NCI-H187 (cell line): ENCODE data around the gene PITPNM1.
"Not testable (repeated sequence)": the region's sequence is repeated elsewhere in the genome, so short reads cannot be mapped to it uniquely, and the experiment has no call there.

ENCODE experiments used
- DNase-seq, 2 experiments: peaks; one replicate each; lab custom pipeline; 2025; lab: John Stamatoyannopoulos, UW

Gene PITPNM1

GRCh38 chr11:67466367-67466766 lies 38.8 kb downstream of the PITPNM1 start:
- no peak for DNase-seq

- not testable (repeated sequence) for DNase-seq
Measured at GRCh38 chr11:67465530-67465929, 39.6 kb downstream of the PITPNM1 start.

GRCh38 chr11:67465189-67465510 lies 40.0 kb downstream of the PITPNM1 start:
- DNase-seq: no peak

- peak; percentile 71 to 79 for DNase-seq
Measured at GRCh38 chr11:67464411-67465188, 40.6 kb downstream of the PITPNM1 start.

- DNase-seq: no peak
Measured at GRCh38 chr11:67463680-67464410, 41.3 kb downstream of the PITPNM1 start.

- no peak for DNase-seq
Measured at GRCh38 chr11:67463186-67463585, 42.0 kb downstream of the PITPNM1 start.

GRCh38 chr11:67458266-67458665 lies 46.9 kb downstream of the PITPNM1 start:
- DNase-seq: no peak

GRCh38 chr11:67457453-67457852 lies 47.7 kb downstream of the PITPNM1 start:
- no peak for DNase-seq

GRCh38 chr11:67456068-67456705 lies 49.0 kb downstream of the PITPNM1 start:
- DNase-seq: no peak

GRCh38 chr11:67455054-67455453 lies 50.1 kb downstream of the PITPNM1 start, which contains the start of gene CABP4:
Gene CABP4, plus strand, starts transcription at chr11:67455354. Its CDS starts 70 bp downstream, at chr11:67455424.
- no peak for DNase-seq

GRCh38 chr11:67453816-67454732 lies 51.1 kb downstream of the PITPNM1 start:
- DNase-seq: no peak

- no peak for DNase-seq
Measured at GRCh38 chr11:67452141-67452952, 52.8 kb downstream of the PITPNM1 start, which contains the start of gene GPR152. Gene GPR152, minus strand, starts transcription at chr11:67452729. Its CDS starts 5 bp downstream, at chr11:67452724.

GRCh38 chr11:67451658-67451976 lies 53.5 kb downstream of the PITPNM1 start:
- DNase-seq: no peak

GRCh38 chr11:67450796-67451657 lies 54.1 kb downstream of the PITPNM1 start:
- no peak for DNase-seq

- no peak for DNase-seq
Measured at GRCh38 chr11:67449116-67449844, 55.9 kb downstream of the PITPNM1 start.

GRCh38 chr11:67448220-67448609 lies 56.9 kb downstream of the PITPNM1 start:
- no peak for DNase-seq

GRCh38 chr11:67445515-67445914 lies 59.6 kb downstream of the PITPNM1 start:
- DNase-seq: no peak

- no peak for DNase-seq
Measured at GRCh38 chr11:67442504-67443404, 62.4 kb downstream of the PITPNM1 start.
